GM21619 (cell line): ENCODE results near the gene GRB14.
"Not testable (repeated sequence)": the region's sequence is repeated elsewhere in the genome, so short reads cannot be mapped to it uniquely, and the experiment has no call there.

Experiments used
- ATAC-seq: cut with Tn5 transposase; IDR thresholded peaks from one replicate; pipeline ENCODE4 v1.9.1; 2021; ENCODE audit not compliant: unreplicated experiment

GRB14 gene

DNA sequence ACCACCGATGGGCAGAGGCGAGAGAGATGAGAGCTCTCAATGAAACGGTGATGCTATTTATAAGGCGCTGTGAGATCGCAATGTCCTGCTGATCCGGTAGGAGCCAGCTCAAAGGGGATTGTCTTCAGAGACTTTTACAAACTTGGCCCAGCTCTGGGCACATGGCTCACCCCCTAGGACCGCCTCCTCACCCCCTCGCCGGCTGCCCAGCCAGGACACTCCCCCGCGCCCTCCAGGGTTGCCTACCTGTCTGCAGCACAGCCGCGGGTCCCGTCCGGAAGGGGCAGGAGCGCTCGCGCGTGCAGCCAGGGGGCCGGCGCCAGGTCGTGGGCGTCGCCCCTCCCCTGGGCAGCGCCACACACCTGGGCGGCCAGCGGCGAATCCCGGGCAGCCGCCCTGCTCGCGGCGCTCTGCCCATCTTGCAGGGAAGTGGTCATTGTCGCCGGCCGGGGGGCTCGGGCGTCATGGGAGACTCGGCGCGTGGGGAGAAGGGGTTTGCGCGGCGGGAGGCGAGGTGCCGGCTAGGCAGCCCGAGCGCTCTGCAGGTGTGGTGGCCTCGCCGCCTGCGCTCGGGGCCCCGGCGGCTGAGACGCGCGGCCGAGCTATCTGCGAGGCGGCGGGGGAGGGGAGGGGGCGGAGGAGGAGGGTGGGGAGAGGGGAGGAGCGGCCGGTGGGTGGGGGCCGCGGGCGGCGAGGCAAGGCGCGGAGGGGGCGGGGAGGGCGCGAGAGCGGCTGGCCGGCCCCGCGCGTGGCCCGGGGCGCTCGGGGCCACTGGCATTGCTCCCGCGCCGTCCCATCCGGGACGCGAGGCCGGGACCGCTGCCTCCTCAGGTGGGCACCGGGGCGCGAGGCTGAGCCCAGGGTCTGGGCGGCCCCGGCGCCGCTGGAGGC, at the start of gene GRB14:
Gene GRB14 (minus strand): TSS at position 610 of the 891 bp plus-strand sequence. CDS start 173 bp downstream, at position 437.
- ATAC-seq, result no peak

DNA sequence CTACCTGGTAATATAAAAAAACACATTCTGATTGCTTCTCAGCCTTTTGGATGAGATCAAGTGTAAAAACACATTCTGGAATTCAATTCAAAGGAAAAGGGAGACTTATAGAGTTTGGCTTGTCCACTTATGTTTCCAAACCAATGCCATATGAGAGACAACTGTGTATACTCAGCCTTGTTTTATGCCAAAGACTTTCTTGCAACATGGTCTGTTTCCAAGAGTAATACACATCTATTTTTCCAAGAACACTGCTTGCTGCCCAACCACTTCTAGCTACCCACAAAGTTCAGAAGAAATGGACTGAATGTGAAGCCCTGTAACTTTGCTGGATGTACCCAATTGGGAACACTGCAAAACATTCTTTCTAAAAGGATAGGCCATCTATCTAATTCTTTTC, 48.0 kb upstream of the GRB14 start:
- no peak for ATAC-seq

GRCh38 chr2:164667566-164667965, 46.3 kb upstream of the GRB14 start:
- ATAC-seq, result no peak

DNA sequence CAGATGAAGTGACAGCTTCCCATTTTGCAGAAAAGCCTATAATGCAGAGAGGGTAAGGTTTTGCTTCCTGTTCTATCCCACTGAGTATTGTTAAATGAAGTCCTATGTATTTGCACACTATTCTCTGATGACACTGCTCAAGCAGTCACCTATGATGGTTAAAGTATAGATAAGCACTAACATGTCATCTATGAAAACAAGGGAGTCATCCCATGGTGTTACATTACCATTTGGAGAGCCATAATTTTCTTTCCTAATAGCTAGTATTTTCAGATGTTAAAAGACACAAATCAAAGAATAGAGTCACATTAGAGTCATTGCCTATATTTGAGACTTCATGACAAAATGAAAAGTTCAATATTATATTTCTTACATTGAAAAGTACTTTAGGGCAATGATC, 42.8 kb upstream of the GRB14 start:
- no peak for ATAC-seq

DNA sequence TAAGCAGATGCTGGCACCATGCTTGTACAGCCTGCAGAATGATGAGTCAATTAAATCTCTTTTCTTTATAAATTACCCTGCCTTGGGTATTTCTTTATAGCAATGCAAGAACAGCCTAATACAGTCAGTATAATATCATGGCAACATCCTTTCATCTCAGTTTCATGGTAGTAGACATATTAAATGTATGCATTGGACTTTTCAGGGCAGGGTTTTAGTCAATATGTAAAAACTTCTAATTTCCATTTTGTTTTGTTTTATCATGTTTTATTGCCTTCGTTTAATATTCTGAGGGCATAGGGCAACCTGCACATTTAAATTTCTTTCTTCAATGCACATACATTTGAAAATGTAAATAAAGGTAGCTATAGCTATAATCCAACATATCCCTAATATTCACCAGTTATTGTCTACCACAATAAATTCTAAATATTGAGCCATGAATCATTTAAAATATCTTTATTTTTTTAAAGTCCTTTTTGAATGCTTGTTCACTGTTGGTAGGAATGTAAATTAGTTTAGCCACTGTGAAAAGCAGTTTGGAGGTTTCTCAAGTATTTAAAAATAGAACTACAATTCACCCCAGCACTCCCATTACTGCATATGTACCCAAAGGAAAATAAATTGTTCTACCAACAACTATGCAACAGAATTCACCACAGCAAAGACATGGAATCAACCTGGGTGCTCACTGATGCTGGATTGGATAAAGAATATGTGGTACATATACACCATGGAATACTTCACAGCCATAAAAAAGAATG, 41.8 kb upstream of the GRB14 start:
- no peak for ATAC-seq

- no peak for ATAC-seq
These were observed 40.8 kb upstream of the GRB14 start for GRCh38 chr2:164662066-164662465.

- no peak for ATAC-seq
These were observed 40.1 kb upstream of the GRB14 start for GRCh38 chr2:164661349-164661748.

GRCh38 chr2:164657129-164657528, 35.8 kb upstream of the GRB14 start:
- no peak for ATAC-seq

- ATAC-seq, result no peak
These were observed 34.5 kb upstream of the GRB14 start for GRCh38 chr2:164655750-164656149.

DNA sequence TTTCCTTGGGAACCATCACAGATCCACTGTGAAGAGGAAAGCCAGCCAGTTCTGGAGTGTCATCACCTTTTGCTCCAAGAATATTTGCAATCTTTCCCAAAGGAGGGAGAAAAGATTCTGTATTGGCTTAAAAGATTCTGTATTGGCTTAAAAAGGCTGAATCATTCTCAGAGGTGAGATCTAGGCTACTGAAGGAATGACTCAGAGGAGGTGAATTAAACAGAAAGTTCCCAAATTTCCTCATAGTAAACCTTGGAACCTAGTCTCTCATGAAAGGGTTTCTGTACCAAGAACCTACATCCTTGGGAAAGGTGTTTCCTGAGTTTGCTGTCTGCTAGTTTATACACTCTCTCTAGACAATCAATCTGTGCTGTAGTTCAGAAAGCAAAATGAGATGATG, 34.1 kb upstream of the GRB14 start:
- no peak for ATAC-seq

DNA sequence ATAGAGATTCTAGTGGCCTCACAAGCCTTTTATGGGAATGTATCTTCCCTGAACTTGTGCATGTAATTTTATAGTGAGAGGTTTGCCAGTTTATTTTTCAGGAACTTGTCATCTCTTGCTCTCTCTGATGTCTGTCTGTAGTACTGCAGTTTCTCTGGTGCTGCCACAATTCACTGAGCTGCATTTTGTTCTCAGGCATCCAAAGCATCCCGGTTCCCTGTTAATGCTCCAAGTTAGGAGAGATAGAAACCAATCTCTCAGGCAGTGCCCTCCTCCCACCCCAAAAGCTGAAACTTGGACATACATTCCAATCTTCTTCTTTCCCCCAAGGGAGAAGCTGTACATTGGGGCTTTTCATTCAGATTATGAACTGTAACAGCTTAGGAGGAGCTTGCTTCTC, 30.1 kb upstream of the GRB14 start:
- no peak for ATAC-seq

DNA sequence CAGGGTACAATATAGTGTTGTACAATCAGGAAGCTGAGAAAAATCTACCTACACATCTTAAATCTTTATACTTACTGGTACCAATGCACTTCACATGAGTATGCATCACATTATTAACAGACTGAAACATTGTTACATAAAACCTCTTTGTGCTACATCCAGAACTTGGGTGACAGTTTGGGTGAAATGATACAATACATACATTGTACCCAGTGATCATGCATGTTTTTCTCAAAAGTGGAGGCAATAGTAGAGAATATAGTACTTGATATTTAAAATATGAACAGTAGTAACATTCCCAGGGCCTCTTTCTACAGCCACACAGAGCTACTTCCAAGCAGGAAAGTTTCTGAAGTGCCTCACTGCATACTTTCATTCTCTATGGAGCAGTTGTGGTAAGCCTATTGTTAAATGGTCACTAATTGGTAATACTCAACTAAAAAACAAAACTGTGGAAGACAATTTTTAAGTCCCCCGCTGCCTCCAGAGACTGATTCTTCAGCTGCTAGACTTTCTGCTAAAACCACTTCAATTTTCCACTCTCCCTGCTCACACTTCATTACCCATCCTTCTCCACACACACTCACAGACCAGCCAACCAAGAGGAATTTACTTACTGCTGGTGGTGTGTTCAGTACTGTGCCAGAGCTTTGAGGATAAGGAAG, 22.9 kb upstream of the GRB14 start:
- ATAC-seq, result no peak

GRCh38 chr2:164642946-164643555, 21.8 kb upstream of the GRB14 start:
- ATAC-seq, result no peak

GRCh38 chr2:164642268-164642667, 21.0 kb upstream of the GRB14 start:
- no peak for ATAC-seq

GRCh38 chr2:164628319-164628718, 7.0 kb upstream of the GRB14 start:
- not testable (repeated sequence) for ATAC-seq

DNA sequence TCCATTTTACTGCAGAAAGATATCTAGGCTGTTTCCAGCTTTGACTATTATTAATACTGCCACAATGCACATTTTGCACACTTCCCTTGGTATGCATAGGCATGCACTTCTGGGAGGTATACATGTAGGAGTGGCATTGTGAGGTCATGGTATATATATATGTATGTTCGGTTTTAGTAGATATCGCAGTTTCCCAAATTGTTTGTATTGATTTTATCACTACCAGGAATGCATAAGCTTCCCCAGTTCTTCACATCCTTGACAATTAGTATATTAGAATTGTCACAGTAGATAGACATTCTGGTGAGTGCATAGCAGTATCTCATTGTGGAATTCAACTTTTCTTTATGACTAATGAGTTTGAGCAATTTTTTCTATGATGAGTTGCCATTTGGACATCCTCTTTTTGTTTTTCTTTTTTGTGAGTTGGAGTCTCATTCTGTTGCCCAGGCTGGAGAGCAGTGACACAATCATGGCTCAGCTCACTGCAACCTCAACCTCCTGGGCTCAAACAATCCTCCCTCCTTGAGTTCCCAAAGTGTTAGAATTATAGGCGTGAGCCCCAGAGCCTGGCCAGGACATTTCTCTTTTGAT, 4.2 kb upstream of the GRB14 start:
- ATAC-seq, result no peak

DNA sequence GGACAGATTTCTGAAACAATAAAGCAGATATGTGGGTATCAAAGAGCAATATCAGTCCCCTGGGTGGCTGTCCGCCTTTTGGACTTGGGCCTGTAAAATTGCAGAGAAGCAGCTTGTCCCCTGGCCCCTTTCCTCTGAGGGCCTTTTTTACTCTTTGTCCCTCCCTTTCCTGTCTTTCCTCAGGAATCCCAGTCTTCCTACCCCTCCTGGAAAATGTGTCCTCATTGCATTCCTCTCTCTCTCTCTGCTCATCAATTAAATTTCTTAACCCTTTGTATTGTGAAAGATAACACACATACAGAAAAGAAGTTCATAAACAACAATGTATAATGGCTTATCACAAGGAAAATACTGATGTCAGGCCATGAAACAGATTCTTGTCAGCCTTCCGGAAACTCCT, 3.0 kb upstream of the GRB14 start:
- no peak for ATAC-seq

DNA sequence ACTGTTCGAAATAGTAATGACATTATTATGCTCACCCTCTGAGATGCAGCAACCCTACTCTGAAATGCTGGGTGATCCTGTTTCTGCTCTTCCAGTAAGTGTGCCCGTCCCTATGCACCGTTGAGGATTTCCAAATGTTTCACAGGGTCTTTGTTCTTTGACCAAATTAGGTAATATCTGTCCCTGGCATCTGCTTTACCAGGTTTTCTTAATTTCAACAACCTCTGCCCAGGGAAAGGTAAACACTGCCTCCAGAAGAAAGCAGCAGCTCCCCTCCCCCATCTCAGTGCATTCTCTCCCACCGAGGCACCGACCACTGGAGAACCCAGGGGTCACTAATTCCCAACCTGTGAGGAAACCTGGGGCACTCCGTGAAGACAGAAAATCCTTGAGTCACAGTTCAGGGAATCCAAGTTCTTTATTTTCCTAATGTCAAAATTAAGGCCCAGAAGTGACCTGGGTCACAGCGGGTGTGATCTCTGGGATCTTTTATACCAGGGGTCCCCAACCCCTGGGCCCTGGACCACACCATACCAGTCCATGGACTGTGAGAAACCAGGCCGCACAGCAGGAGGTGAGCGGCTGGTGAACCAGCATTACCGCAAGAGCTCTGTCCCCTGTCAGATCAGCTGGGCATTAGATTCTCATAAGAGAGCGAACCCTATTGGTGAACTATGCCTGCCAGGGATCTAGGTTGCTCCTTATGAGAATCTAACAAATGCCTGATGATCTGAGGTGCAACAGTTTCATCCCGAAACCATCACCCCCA, 1.2 kb upstream of the GRB14 start:
- ATAC-seq, result no peak

- ATAC-seq, result no peak
These were observed 453 bp upstream of the GRB14 start for GRCh38 chr2:164621764-164622105.

GRCh38 chr2:164620457-164620856, 825 bp downstream of the GRB14 start:
- no peak for ATAC-seq
